Thoracic aorta (tissue), 2 donors: ENCODE measurements around the gene NOL11. TPM values are rescaled to one million over a fixed set of nuclear protein-coding genes. Genes with fewer than 3 reads are reported as not detected.

Experiments used
- ATAC-seq: fragments of 150-250 bp; one replicate; pipeline ENCODE4 v1.8.0; 2017; ENCODE audit warnings: low read depth; ENCODE audit not compliant: insufficient number of reproducible peaks, low FRiP score
- DNase-seq: peaks from one replicate; pipeline ENCODE4 v3.0.0-alpha.2; 2020; ENCODE audit warnings: low spot score
- H3K27ac ChIP-seq, 2 donors: fragments of 200-600 bp; sonication (generic); 1 replicate in 1 of 2; 2 replicates in 1 of 2; pipeline ENCODE4 v1.5.1; 2016; ENCODE audit warnings: mild to moderate bottlenecking in 2 of 2, moderate library complexity in 2 of 2
- H3K27me3 ChIP-seq: fragments of 200-600 bp; sonication (generic); replicated peaks from 2 replicates; pipeline ENCODE4 v1.6.0; 2016; ENCODE audit warnings: mild to moderate bottlenecking; ENCODE audit not compliant: insufficient read depth
- H3K36me3 ChIP-seq: fragments of 200-600 bp; sonication (generic); one replicate; pipeline ENCODE4 v1.5.1; 2016
- H3K4me1 ChIP-seq, 2 donors: fragments of 200-600 bp; sonication (generic); 1 replicate in 1 of 2; 2 replicates in 1 of 2; pipeline versions ENCODE4 v1.5.1 to v1.6.0; 2016; ENCODE audit warnings: low read depth in 2 of 2, mild to moderate bottlenecking in 1 of 2; ENCODE audit not compliant: control insufficient read depth in 1 of 2
- H3K4me3 ChIP-seq: fragments of 200-600 bp; sonication (generic); 2 replicates; pipeline ENCODE4 v1.5.1; 2016; ENCODE audit warnings: mild to moderate bottlenecking
- H3K9me3 ChIP-seq: fragments of 200-600 bp; sonication (generic); 2 replicates; pipeline ENCODE4 v1.5.1; 2016
- CTCF ChIP-seq: fragments of 200-600 bp; sonication (generic); IDR thresholded peaks from one replicate; pipeline ENCODE4 v1.5.1; 2019; ENCODE audit warnings: antibody characterized with exemption
- total RNA-seq, 2 donors: library from RNA; depleted of rRNA; stranded (reverse); fragments of >200 nt; gene quantifications; one replicate each; pipeline versions ENCODE4 v1.1.0 to v1.2.3, GENCODE V29; 2016

The NOL11 gene
- total RNA-seq, 2 donors from 2014 or later, result 12.2 to 22.2 TPM

GRCh38 chr17:67678414-67678813 is 39.3 kb upstream of the NOL11 start:
- no peaks in the 10 kb centered on the region for H3K4me1 ChIP-seq
- H3K9me3 ChIP-seq, result no peaks in the 10 kb centered on the region
- no peaks in the 10 kb centered on the region for H3K27me3 ChIP-seq
- no peak overlapping the region for H3K27ac ChIP-seq
- DNase-seq (no peak), ATAC-seq (no peak)
- no peak overlapping the region for H3K4me3 ChIP-seq
- no peak for TF ChIP-seq CTCF
- H3K36me3 ChIP-seq, result no peaks in the 10 kb centered on the region

GRCh38 chr17:67679225-67679624 is 38.5 kb upstream of the NOL11 start:
- no peaks in the 10 kb centered on the region for H3K4me1 ChIP-seq
- no peak for TF ChIP-seq CTCF
- ATAC-seq, result no peak

GRCh38 chr17:67679721-67680120 is 38.0 kb upstream of the NOL11 start:
- Histone ChIP-seq H3K36me3 (no peaks in the 10 kb centered on the region), H3K9me3 (no peaks in the 10 kb centered on the region), H3K27me3 (no peaks in the 10 kb centered on the region), H3K4me1 (no peaks in the 10 kb centered on the region), H3K4me3 (no peak overlapping the region), H3K27ac (no peak overlapping the region)
- no peak for TF ChIP-seq CTCF
- no peak for DNase-seq
- no peak for ATAC-seq

More at GRCh38 chr17:67679225-67679624, 38.5 kb upstream of the NOL11 start:
- no peaks in the 10 kb centered on the region for H3K9me3 ChIP-seq
- no peak overlapping the region for H3K27ac ChIP-seq
- no peak overlapping the region for H3K4me3 ChIP-seq
- DNase-seq, result no peak
- H3K27me3 ChIP-seq, result no peaks in the 10 kb centered on the region
- no peaks in the 10 kb centered on the region for H3K36me3 ChIP-seq

- Histone ChIP-seq H3K4me1 (no peaks in the 10 kb centered on the region), H3K9me3 (no peaks in the 10 kb centered on the region), H3K36me3 (no peaks in the 10 kb centered on the region), H3K4me3 (no peak overlapping the region), H3K27me3 (no peaks in the 10 kb centered on the region), H3K27ac (no peak overlapping the region)
- no peak for ATAC-seq
- TF ChIP-seq CTCF, result no peak
- no peak for DNase-seq
These were observed 37.1 kb upstream of the NOL11 start for GRCh38 chr17:67680445-67681224.

GRCh38 chr17:67682196-67682595 is 35.5 kb upstream of the NOL11 start:
- Histone ChIP-seq H3K27ac (no peak overlapping the region), H3K9me3 (no peaks in the 10 kb centered on the region), H3K27me3 (no peaks in the 10 kb centered on the region), H3K4me1 (peaks cover 0 to 8% of the 10 kb centered on the region in 2 donors), H3K36me3 (no peaks in the 10 kb centered on the region), H3K4me3 (no peak overlapping the region)
- DNase-seq, result no peak
- ATAC-seq, result no peak
- TF ChIP-seq CTCF, result no peak
